ENCODE data around the gene NUP93. TPM values are rescaled to one million over a fixed set of nuclear protein-coding genes. Genes with fewer than 3 reads are reported as not detected.

Gene NUP93
- total and polyA plus RNA-seq, 9 of the 15 experiments (the other 6 are each of a cell fraction or from before 2014, with no cell fraction given) = 92.0 to 162 (median 121) TPM

DNA sequence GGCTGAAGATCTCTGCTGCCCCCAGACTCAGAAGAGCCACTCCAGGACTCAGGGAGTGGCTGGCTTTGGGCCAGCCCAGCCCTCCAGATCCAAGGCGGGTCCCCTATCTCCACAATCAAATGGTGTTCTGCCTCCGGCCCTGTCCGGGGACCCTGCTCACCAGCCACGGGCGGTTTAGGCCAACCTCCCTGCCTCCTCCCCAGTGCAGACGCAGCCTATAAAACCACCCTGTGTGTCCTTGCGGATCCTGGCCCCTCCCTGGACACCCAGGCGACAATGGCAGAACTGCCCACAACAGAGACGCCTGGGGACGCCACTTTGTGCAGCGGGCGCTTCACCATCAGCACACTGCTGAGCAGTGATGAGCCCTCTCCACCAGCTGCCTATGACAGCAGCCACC is 135.0 kb downstream of the NUP93 start, which contains the start of gene SLC12A3:
SLC12A3 (plus strand) TSS at position 248 of the 400 bp plus-strand sequence; CDS start at position 277, 29 bp downstream.
- Histone ChIP-seq H3K4me2 (ENCODE audit: insufficient read depth, low read length) (no peak within 1 kb of the TSS), H3K9ac (ENCODE audit: insufficient read depth in 1 of 2, low read depth in 2 of 2, low read length in 2 of 2) (peak within 1 kb of the TSS in 1 of 2 experiments; percentile 59; a peak in 2 of 4 replicates), H3K27ac (ENCODE audit: extremely low read depth, low read depth, low read length) (no peak within 1 kb of the TSS), H4K20me1 (replicated peaks; ENCODE audit: control insufficient read depth, insufficient read depth, low read length) (no peaks in the 10 kb centered on the region; the same call in 1 of the 2 replicates), H3K9me3 (replicated peaks; ENCODE audit: control insufficient read depth, insufficient read depth, low read depth, low read length) (no peaks in the 10 kb centered on the region), H3K27me3 (ENCODE audit: control insufficient read depth in 2 of 2, insufficient read depth in 2 of 2, low read length in 2 of 2) (peaks cover 0 to 10% of the 10 kb centered on the region in 2 experiments; a peak in 3 of 5 replicates), H3K79me2 (ENCODE audit: control insufficient read depth, insufficient read depth, low read length) (no peaks in the 10 kb centered on the region), H3K9me1 (ENCODE audit: control insufficient read depth, insufficient read depth, low read length) (no peaks in the 10 kb centered on the region), H3K4me1 (replicated peaks in 1 of 2; ENCODE audit: control insufficient read depth in 2 of 2, insufficient read depth in 2 of 2, low read length in 2 of 2) (peaks cover 2 to 13% of the 10 kb centered on the region in 2 experiments; a peak in 3 of 5 replicates), H2AFZ (ENCODE audit: low read depth, low read length) (no peak within 1 kb of the TSS), H3K4me3 (no peak within 1 kb of the TSS), H3K36me3 (ENCODE audit: control insufficient read depth, insufficient read depth, low read length) (no peaks in the 10 kb centered on the region)
- no TSS peak for BruUV-seq (replicated peaks)
- no peak for ATAC-seq
- WGBS (ENCODE audit: insufficient coverage, low coverage, missing lambda C conversion rate) = 35% methylated on average over 12 of the region's 12 CpGs
- TF ChIP-seq GABPA (tag; conservative IDR thresholded peaks at IDR 0.05; ENCODE audit: low read depth) (no peak), NFIC (IDR thresholded peaks at IDR 0.05) (peak; percentile 20; the same call in 1 of the 2 replicates), TAF7 (tag; IDR thresholded peaks at IDR 0.05) (no peak)
- TF ChIP-seq, protein P1, sequence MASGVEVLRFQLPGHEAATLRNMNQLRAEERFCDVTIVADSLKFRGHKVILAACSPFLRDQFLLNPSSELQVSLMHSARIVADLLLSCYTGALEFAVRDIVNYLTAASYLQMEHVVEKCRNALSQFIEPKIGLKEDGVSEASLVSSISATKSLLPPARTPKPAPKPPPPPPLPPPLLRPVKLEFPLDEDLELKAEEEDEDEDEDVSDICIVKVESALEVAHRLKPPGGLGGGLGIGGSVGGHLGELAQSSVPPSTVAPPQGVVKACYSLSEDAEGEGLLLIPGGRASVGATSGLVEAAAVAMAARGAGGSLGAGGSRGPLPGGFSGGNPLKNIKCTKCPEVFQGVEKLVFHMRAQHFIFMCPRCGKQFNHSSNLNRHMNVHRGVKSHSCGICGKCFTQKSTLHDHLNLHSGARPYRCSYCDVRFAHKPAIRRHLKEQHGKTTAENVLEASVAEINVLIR (CRISPR knock-in tag; IDR thresholded peaks at IDR 0.05) = no peak
- in situ Hi-C loops (cut with MboI) (loop anchor here (5.0 to 10.0 kb wide), 2 partner anchors 87 to 280 kb away; partner anchors contain the start of gene MT3), intact Hi-C loops (cut with micrococcal nuclease) (no loop called here)
- DNase-seq (ENCODE audit: extremely low read depth in 1 of 4, low spot score in 3 of 4) = peak in 2 of 4 experiments; percentile 31 to 37
- no peak for FAIRE-seq
- ChIA-PET CTCF (ENCODE audit: low intra/inter-chr PET ratio) (no interaction called here), POLR2A (interaction anchor here (0.7 kb wide), 1 partner anchor 12 kb away, joined by 3 read pairs; no protein-coding TSS in a partner anchor)

Measured in K562 (cell line).